Renal cortex interstitium (tissue), 15 donors: Measurements from ENCODE around the gene TSPY2. TPM values are rescaled to one million over a fixed set of nuclear protein-coding genes. Genes with fewer than 3 reads are reported as not detected.
"Not testable (repeated sequence)": the region's sequence is repeated elsewhere in the genome, so short reads cannot be mapped to it uniquely, and the experiment has no call there.

Experiments used
- DNase-seq, 11 donors: peaks; one replicate each; pipeline ENCODE4 v3.0.0-alpha.2; 2013; ENCODE audit warnings: low read depth in 9 of 11, low spot score in 4 of 11; ENCODE audit errors: extremely low read depth in 1 of 11
- long read RNA-seq, 16 experiments: transcript quantifications; one replicate each; lab custom pipeline, GENCODE V29; 2026
- polyA plus RNA-seq, 3 donors: library from polyadenylated mRNA; unstranded; fragments of 120-200 nt; gene quantifications; one replicate each; pipeline ENCODE4 v1.2.1, GENCODE V29; 2013; ENCODE audit not compliant: insufficient read length in 3 of 3

Gene TSPY2, protein sequence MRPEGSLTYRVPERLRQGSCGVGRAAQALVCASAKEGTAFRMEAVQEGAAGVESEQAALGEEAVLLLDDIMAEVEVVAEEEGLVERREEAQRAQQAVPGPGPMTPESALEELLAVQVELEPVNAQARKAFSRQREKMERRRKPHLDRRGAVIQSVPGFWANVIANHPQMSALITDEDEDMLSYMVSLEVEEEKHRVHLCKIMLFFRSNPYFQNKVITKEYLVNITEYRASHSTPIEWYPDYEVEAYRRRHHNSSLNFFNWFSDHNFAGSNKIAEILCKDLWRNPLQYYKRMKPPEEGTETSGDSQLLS
- polyA plus RNA-seq = not detected
- long read RNA-seq, donor 1 = 0 reads
- long read RNA-seq, donor 2 = 0 reads
- long read RNA-seq, donor 3 = 0 reads
- long read RNA-seq, donor 4 = 0 reads
- long read RNA-seq, donor 5 = 0 reads
- long read RNA-seq, donor 6 = 0 reads
- long read RNA-seq, donor 7 = 0 reads
- long read RNA-seq, donor 8 = 0 reads
- long read RNA-seq, donor 9 = 0 reads
- long read RNA-seq, donor 10 = 0 reads
- long read RNA-seq, donor 11 = 0 reads
- long read RNA-seq, donor 12 = 0 reads
- long read RNA-seq, donor 13 = 0 reads
- long read RNA-seq, donor 14 = 0 reads
- long read RNA-seq, donor 15 = 0 reads
- long read RNA-seq, donor 16 = 0 reads

DNA sequence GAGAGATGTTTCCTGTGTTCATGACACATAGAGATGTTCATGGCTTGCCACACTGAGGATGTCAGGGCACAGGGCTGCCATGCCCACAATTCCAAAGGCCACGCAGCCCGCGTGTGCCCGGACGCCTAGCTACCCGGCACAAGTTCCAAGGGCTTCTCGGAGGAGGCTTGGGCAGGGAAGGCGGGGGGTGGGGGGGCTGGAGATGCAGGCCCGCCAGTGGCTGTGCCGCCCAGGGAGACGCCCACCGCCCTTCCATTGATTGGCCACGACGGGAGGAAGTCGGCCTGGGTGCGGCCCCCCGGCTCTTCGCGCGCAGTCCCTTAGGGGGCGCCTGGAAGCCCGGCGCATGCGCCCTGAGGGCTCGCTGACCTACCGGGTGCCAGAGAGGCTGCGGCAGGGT is at the start of gene TSPY2:
Gene TSPY2, plus strand, starts transcription at position 301 of the 400 bp plus-strand sequence. Its CDS starts 46 bp downstream, at position 347.
- not testable (repeated sequence) for DNase-seq

DNA sequence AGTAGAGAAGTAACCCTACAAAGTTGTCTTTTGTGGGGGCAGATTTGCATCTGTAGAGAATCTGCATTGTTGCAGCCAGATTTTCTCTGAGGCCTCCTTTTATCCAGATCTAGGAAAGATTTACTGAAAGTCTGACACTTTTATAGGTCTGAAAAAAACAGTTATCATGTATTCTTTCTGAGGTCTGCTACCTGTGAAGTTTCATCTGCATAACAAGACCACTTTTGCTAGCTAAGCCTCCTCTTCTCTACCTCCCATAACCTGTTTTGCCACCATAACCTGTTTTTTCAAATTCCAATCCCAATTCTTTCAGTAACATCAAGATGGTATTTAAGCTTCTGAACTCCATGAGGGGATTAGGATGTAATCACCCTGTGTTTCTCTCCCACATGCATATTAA is 36.5 kb upstream of the TSPY2 start:
- not testable (repeated sequence) for DNase-seq

DNA sequence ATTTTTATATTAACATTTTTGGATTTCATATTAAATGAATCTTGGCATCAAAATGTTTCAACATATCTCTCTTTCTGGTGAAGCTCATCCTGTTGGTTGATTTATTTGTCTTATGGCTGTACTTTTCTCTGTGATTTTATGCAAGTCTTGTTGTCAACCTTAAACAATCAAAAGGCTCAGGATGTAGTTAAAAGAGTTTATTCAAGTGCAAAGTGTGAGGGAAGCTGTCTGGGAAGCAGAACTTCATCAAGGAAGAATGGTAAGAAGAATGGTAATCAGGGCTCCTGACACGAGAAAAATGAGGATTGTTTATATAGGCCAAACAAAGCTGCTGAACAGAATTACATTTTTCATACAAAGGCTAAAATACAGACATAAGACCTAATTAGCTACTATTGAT is 29.0 kb upstream of the TSPY2 start:
- not testable (repeated sequence) for DNase-seq

DNA sequence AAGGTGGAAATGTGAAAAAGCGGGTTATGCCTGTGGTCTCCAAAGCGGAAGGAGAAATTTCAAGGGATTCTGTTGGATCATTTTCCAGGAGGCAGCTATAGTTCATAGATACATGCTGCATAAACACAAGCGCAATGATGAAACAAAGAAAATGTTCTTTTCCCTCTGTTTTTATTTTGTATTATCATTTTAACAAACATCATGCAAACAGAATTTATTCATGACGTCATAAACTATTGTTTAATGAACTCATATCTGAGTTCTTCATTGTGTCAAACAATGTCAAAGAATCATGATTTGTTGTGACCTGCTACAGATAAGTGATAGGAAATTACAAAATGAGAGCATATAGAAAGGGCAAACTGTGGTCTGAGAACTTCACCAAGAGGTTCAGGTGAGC is 23.8 kb downstream of the TSPY2 start:
- DNase-seq = not testable (repeated sequence)
